OCI-LY1 (cell line): Measurements from ENCODE around the gene NR0B2.
"Not testable (repeated sequence)": the region's sequence is repeated elsewhere in the genome, so short reads cannot be mapped to it uniquely, and the experiment has no call there.

Experiments used
- H2AFZ ChIP-seq: fragments of 200-600 bp; sonication (generic), shearing (Covaris generic); 2 replicates; pipeline ENCODE4 v1.6.0; 2014; ENCODE audit warnings: antibody characterized with exemption, mild to moderate bottlenecking, low read length
- H3F3A ChIP-seq: fragments of 200-600 bp; sonication (generic), shearing (Covaris generic); 2 replicates; pipeline ENCODE4 v1.6.0; 2014; ENCODE audit warnings: mild to moderate bottlenecking, antibody characterized with exemption, low read length, moderate library complexity; ENCODE audit not compliant: insufficient read depth
- H3K27ac ChIP-seq: fragments of 200-600 bp; sonication (generic); 2 replicates; pipeline ENCODE4 v1.5.1; 2014; ENCODE audit warnings: low read length, mixed run types, mild to moderate bottlenecking, low read depth; ENCODE audit not compliant: poor library complexity, severe bottlenecking
- H3K27me3 ChIP-seq: fragments of 200-600 bp; sonication (generic); 2 replicates; pipeline ENCODE4 v1.6.0; 2014; ENCODE audit warnings: antibody characterized with exemption, mild to moderate bottlenecking, low read length, moderate library complexity; ENCODE audit not compliant: insufficient read depth
- H3K36me3 ChIP-seq: fragments of 200-600 bp; sonication (generic); 2 replicates; pipeline ENCODE4 v1.6.1; 2014; ENCODE audit warnings: mild to moderate bottlenecking, antibody characterized with exemption, low read length, moderate library complexity, mixed read lengths; ENCODE audit not compliant: insufficient read depth
- H3K4me1 ChIP-seq: fragments of 200-600 bp; sonication (generic); 2 replicates; pipeline ENCODE4 v1.5.1; 2014; ENCODE audit warnings: mild to moderate bottlenecking, low read length, moderate library complexity; ENCODE audit not compliant: insufficient read depth, severe bottlenecking
- H3K4me2 ChIP-seq: fragments of 200-600 bp; sonication (generic), shearing (Covaris generic); 2 replicates; pipeline ENCODE4 v1.6.1; 2014; ENCODE audit warnings: low read length
- H3K4me3 ChIP-seq: fragments of 200-600 bp; sonication (generic); 2 replicates; pipeline ENCODE4 v1.5.1; 2014; ENCODE audit warnings: low read length, low read depth, mild to moderate bottlenecking, mixed read lengths; ENCODE audit not compliant: poor library complexity, severe bottlenecking
- H3K79me2 ChIP-seq: fragments of 200-600 bp; shearing (Covaris generic); 2 replicates; pipeline ENCODE4 v1.6.1; 2016; ENCODE audit warnings: mixed run types, low read length, mixed read lengths; ENCODE audit not compliant: insufficient read depth
- H3K9ac ChIP-seq: fragments of 200-600 bp; sonication (generic), shearing (Covaris generic); 2 replicates; pipeline ENCODE4 v1.6.1; 2014; ENCODE audit warnings: mild to moderate bottlenecking, low read length, mixed read lengths
- H3K9me2 ChIP-seq: fragments of 200-600 bp; sonication (generic), shearing (Covaris generic); 2 replicates; pipeline ENCODE4 v1.6.1; 2014; ENCODE audit warnings: low read depth, mild to moderate bottlenecking, low read length, mixed read lengths
- H3K9me3 ChIP-seq: fragments of 200-600 bp; shearing (Covaris generic); 2 replicates; pipeline ENCODE4 v1.6.1; 2014; ENCODE audit warnings: low read length, mixed read lengths
- H4K20me1 ChIP-seq: fragments of 200-600 bp; sonication (generic), shearing (Covaris generic); 2 replicates; pipeline ENCODE4 v1.6.0; 2016; ENCODE audit warnings: mild to moderate bottlenecking, low read length; ENCODE audit not compliant: insufficient read depth
- CTCF ChIP-seq: fragments of 200-600 bp; sonication (generic), shearing (Covaris generic); IDR thresholded peaks from 2 replicates; pipeline ENCODE4 v1.5.1; 2017; ENCODE audit warnings: mild to moderate bottlenecking, antibody characterized with exemption, low read length, moderate library complexity, mixed read lengths
- EZH2 ChIP-seq: fragments of 200-600 bp; sonication (generic), shearing (Covaris generic); IDR thresholded peaks from 2 replicates; pipeline ENCODE4 v1.8.0; 2017; ENCODE audit warnings: borderline replicate concordance, mixed run types, mild to moderate bottlenecking, antibody characterized with exemption, low read length, moderate library complexity, mixed read lengths

Gene NR0B2

DNA sequence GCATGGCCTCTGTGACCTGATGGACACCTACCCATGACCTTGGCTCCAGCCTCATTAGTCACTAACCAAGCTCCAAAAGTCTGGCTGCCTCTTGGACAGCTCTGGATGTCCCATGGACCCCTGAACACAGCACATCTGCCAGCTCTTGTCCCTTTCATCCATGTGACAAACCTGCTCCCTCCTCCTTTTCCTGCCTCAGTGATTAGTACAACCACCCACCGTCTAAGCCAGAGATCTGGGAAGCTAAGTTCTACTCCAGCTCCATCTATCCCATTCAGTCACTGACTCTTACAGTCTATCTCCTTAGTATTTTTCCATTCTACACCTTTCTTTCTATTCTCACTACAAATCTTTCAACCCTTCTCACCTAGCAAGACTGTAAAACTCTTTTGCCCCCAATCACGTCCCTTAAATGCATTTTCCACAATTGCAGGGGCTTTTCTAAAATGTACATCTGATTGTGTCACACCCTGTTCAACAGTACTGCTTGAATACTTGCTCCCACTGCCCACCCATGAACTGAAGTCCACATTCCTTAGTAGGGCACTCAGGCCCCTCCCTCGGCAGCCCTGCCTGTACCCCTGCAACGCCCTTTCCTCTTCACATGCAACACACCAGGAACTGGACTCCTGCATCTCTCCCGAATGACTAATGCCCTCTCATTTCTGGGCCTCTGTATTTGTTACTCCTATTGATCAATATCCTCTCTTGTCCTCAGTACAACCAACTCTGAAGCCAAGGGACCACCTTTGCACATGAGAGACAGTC, 30.9 kb downstream of the NR0B2 start:
- Histone ChIP-seq H3F3A (no peaks in the 10 kb centered on the region), H3K4me2 (no peak overlapping the region), H2AFZ (no peak overlapping the region), H3K4me1 (peaks cover under 1% of the 10 kb centered on the region), H3K9me3 (no peaks in the 10 kb centered on the region), H3K4me3 (no peak overlapping the region), H3K27ac (no peak overlapping the region), H4K20me1 (no peaks in the 10 kb centered on the region), H3K79me2 (no peaks in the 10 kb centered on the region), H3K9ac (no peak overlapping the region), H3K36me3 (peaks cover 82% of the 10 kb centered on the region), H3K27me3 (no peaks in the 10 kb centered on the region), H3K9me2 (no peaks in the 10 kb centered on the region)
- TF ChIP-seq CTCF (no peak), EZH2 (no peak)

GRCh38 chr1:26881611-26882010, 32.2 kb downstream of the NR0B2 start:
- not testable (repeated sequence) for H3F3A ChIP-seq, H2AFZ ChIP-seq, H3K9me3 ChIP-seq, H4K20me1 ChIP-seq, H3K4me2 ChIP-seq, H3K4me1 ChIP-seq, H3K27me3 ChIP-seq, H3K9me2 ChIP-seq, H3K79me2 ChIP-seq, H3K9ac ChIP-seq, H3K27ac ChIP-seq, H3K4me3 ChIP-seq
- peaks cover 86% of the 10 kb centered on the region for H3K36me3 ChIP-seq

DNA sequence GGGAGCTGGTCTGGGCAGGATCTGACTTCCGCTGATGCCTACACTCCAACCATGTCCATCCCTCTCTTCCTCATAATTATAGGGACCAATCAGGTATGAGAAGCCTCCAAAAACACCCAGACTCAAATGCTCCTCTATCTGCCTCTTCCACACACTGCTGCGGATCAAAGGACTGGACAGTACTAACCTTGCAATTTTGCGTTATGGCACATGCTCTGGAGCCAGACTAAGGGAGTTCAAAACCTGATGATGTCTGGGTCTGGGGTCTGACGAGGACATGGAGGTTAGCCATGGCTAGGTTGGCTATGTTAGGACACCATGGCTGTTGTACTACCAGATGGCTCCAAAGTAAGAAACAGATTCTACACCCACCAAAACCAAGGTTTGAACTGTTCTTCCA, 34.0 kb downstream of the NR0B2 start:
- peaks cover 72% of the 10 kb centered on the region for H3K36me3 ChIP-seq
- H3K4me3 ChIP-seq = no peak overlapping the region
- no peaks in the 10 kb centered on the region for H3K9me2 ChIP-seq
- no peaks in the 10 kb centered on the region for H3K27me3 ChIP-seq
- no peak overlapping the region for H2AFZ ChIP-seq
- H3K4me1 ChIP-seq = peaks cover 7% of the 10 kb centered on the region
- H3K4me2 ChIP-seq = no peak overlapping the region
- no peaks in the 10 kb centered on the region for H4K20me1 ChIP-seq
- no peak overlapping the region for H3K27ac ChIP-seq
- H3K9ac ChIP-seq = no peak overlapping the region
- no peaks in the 10 kb centered on the region for H3K79me2 ChIP-seq
- no peaks in the 10 kb centered on the region for H3K9me3 ChIP-seq
- TF ChIP-seq CTCF = no peak
- no peak for TF ChIP-seq EZH2
- H3F3A ChIP-seq = no peaks in the 10 kb centered on the region

DNA sequence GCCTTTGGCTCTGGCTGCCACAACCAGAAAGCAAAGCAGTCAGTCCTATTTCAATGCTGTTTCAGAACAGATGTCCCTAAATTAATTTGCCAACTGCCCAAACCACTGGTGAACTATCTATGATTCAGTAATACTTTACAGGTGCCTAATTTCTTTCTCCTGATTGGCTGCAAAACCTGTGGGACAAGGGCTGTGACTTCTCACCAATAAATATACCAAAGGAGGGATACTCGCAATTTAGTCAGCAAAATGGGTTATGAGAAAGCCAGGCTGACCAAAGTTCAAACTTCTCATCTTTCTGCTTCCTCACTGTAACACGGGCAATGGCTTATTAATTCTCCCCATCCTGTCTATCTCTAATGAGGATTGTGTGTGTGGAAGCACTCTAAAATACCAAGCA, 36.4 kb downstream of the NR0B2 start:
- Histone ChIP-seq H3F3A (no peaks in the 10 kb centered on the region), H3K9me3 (no peaks in the 10 kb centered on the region), H3K79me2 (no peaks in the 10 kb centered on the region), H3K4me2 (peak overlapping the region; percentile 25; the same call in 1 of the 2 replicates), H3K4me1 (peaks cover 7% of the 10 kb centered on the region), H3K9ac (no peak overlapping the region; the same call in 1 of the 2 replicates), H3K9me2 (no peaks in the 10 kb centered on the region), H3K4me3 (no peak overlapping the region), H3K27me3 (no peaks in the 10 kb centered on the region), H4K20me1 (no peaks in the 10 kb centered on the region), H3K36me3 (peaks cover 48% of the 10 kb centered on the region), H2AFZ (no peak overlapping the region), H3K27ac (peak overlapping the region; percentile 37)
- no peak for TF ChIP-seq CTCF
- no peak for TF ChIP-seq EZH2
